Measurements from ENCODE around the gene MYO3B.

MYO3B gene

GRCh38 chr2:170176212-170176611, 1.7 kb upstream of the MYO3B start:
- no peak for TF ChIP-seq TAF1 (IDR thresholded peaks at IDR 0.05; ENCODE audit: low read depth)
- TF ChIP-seq CEBPB (IDR thresholded peaks at IDR 0.05), result no peak
- no peak for TF ChIP-seq RAD21 (IDR thresholded peaks at IDR 0.05; ENCODE audit: low read depth)

DNA sequence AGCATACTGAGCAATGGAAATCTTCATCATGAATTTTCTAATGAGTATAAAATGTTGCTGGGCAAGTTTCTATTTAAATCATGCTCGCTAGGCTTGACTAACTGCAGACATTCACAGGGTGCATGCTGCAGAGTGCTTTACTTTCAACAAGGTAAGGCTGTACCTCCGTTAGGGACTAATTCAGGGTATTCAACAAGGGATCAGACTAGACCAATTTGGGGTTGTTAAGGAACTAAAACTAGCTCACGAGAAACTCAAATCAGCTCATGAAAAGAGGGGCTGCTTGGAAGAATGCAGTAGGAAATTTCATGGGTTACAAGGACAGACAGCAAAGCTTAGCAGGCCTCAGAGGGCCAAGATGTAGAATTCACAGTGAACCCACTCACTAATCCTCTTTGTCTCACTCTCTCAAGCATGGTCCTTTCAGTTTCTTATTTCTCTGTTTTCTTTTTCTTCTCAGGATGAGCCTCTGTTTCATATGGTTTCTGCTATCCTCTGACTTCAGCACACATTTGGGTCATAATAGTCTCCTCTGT, 2.2 kb downstream of the MYO3B start:
- TF ChIP-seq EGR1 (IDR thresholded peaks at IDR 0.05) (no peak), CREB1 (IDR thresholded peaks at IDR 0.05; ENCODE audit: low read depth) (no peak), YY1 (IDR thresholded peaks at IDR 0.05; ENCODE audit: low read depth) (no peak), NFIC (IDR thresholded peaks at IDR 0.05) (no peak), EP300 (IDR thresholded peaks at IDR 0.05; ENCODE audit: borderline replicate concordance) (peak; percentile 46; the same call in 1 of the 2 replicates), ZBTB7A (IDR thresholded peaks at IDR 0.05; ENCODE audit: low read depth) (no peak), RAD21 (IDR thresholded peaks at IDR 0.05; ENCODE audit: low read depth) (no peak), TCF12 (IDR thresholded peaks at IDR 0.05; ENCODE audit: low read depth) (no peak; the same call in 1 of the 2 replicates), TEAD4 (IDR thresholded peaks at IDR 0.05) (peak; percentile 60), FOXM1 (IDR thresholded peaks at IDR 0.05; ENCODE audit: borderline replicate concordance, low read depth) (peak; percentile 69; the same call in 1 of the 2 replicates), TAF1 (IDR thresholded peaks at IDR 0.05; ENCODE audit: low read depth) (no peak; the same call in 1 of the 2 replicates), CEBPB (IDR thresholded peaks at IDR 0.05) (no peak)
- TF ChIP-seq, protein P1, sequence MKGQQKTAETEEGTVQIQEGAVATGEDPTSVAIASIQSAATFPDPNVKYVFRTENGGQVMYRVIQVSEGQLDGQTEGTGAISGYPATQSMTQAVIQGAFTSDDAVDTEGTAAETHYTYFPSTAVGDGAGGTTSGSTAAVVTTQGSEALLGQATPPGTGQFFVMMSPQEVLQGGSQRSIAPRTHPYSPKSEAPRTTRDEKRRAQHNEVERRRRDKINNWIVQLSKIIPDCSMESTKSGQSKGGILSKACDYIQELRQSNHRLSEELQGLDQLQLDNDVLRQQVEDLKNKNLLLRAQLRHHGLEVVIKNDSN (IDR thresholded peaks at IDR 0.05), result no peak
- TF ChIP-seq, protein P2, sequence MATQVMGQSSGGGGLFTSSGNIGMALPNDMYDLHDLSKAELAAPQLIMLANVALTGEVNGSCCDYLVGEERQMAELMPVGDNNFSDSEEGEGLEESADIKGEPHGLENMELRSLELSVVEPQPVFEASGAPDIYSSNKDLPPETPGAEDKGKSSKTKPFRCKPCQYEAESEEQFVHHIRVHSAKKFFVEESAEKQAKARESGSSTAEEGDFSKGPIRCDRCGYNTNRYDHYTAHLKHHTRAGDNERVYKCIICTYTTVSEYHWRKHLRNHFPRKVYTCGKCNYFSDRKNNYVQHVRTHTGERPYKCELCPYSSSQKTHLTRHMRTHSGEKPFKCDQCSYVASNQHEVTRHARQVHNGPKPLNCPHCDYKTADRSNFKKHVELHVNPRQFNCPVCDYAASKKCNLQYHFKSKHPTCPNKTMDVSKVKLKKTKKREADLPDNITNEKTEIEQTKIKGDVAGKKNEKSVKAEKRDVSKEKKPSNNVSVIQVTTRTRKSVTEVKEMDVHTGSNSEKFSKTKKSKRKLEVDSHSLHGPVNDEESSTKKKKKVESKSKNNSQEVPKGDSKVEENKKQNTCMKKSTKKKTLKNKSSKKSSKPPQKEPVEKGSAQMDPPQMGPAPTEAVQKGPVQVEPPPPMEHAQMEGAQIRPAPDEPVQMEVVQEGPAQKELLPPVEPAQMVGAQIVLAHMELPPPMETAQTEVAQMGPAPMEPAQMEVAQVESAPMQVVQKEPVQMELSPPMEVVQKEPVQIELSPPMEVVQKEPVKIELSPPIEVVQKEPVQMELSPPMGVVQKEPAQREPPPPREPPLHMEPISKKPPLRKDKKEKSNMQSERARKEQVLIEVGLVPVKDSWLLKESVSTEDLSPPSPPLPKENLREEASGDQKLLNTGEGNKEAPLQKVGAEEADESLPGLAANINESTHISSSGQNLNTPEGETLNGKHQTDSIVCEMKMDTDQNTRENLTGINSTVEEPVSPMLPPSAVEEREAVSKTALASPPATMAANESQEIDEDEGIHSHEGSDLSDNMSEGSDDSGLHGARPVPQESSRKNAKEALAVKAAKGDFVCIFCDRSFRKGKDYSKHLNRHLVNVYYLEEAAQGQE (IDR thresholded peaks at IDR 0.05; ENCODE audit: low read depth), result no peak
- TF ChIP-seq, protein P3, sequence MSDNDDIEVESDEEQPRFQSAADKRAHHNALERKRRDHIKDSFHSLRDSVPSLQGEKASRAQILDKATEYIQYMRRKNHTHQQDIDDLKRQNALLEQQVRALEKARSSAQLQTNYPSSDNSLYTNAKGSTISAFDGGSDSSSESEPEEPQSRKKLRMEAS (IDR thresholded peaks at IDR 0.05), result peak; percentile 58; the same call in 1 of the 2 replicates

- TF ChIP-seq, protein P2 (IDR thresholded peaks at IDR 0.05; ENCODE audit: low read depth), result no peak
- TF ChIP-seq CEBPB (IDR thresholded peaks at IDR 0.05), result no peak
- TF ChIP-seq TAF1 (IDR thresholded peaks at IDR 0.05; ENCODE audit: low read depth), result no peak
- TF ChIP-seq RAD21 (IDR thresholded peaks at IDR 0.05; ENCODE audit: low read depth), result no peak
- TF ChIP-seq TEAD4 (IDR thresholded peaks at IDR 0.05), result no peak
- no peak for TF ChIP-seq YY1 (IDR thresholded peaks at IDR 0.05; ENCODE audit: low read depth)
- TF ChIP-seq EP300 (IDR thresholded peaks at IDR 0.05; ENCODE audit: borderline replicate concordance), result no peak
- no peak for TF ChIP-seq CREB1 (IDR thresholded peaks at IDR 0.05; ENCODE audit: low read depth)
- TF ChIP-seq, protein P3 (IDR thresholded peaks at IDR 0.05), result no peak
- TF ChIP-seq NFIC (IDR thresholded peaks at IDR 0.05), result no peak
- no peak for TF ChIP-seq TCF12 (IDR thresholded peaks at IDR 0.05; ENCODE audit: low read depth)
- TF ChIP-seq EGR1 (IDR thresholded peaks at IDR 0.05), result no peak
- no peak for TF ChIP-seq FOXM1 (IDR thresholded peaks at IDR 0.05; ENCODE audit: borderline replicate concordance, low read depth)
Observed at GRCh38 chr2:170181602-170182001, 3.7 kb downstream of the MYO3B start.

GRCh38 chr2:170185319-170185718, 7.4 kb downstream of the MYO3B start:
- TF ChIP-seq FOXM1 (IDR thresholded peaks at IDR 0.05; ENCODE audit: borderline replicate concordance, low read depth) (no peak), CEBPB (IDR thresholded peaks at IDR 0.05) (no peak), EGR1 (IDR thresholded peaks at IDR 0.05) (no peak), YY1 (IDR thresholded peaks at IDR 0.05; ENCODE audit: low read depth) (no peak), ZBTB7A (IDR thresholded peaks at IDR 0.05; ENCODE audit: low read depth) (no peak), CREB1 (IDR thresholded peaks at IDR 0.05; ENCODE audit: low read depth) (no peak)
- TF ChIP-seq, protein P1 (IDR thresholded peaks at IDR 0.05), result no peak
- TF ChIP-seq, protein P3 (IDR thresholded peaks at IDR 0.05), result no peak

GRCh38 chr2:170189757-170190156, 11.8 kb downstream of the MYO3B start:
- TF ChIP-seq FOXM1 (IDR thresholded peaks at IDR 0.05; ENCODE audit: borderline replicate concordance, low read depth), result no peak
- TF ChIP-seq TAF1 (IDR thresholded peaks at IDR 0.05; ENCODE audit: low read depth), result no peak
- TF ChIP-seq ZBTB7A (IDR thresholded peaks at IDR 0.05; ENCODE audit: low read depth), result no peak
- no peak for TF ChIP-seq EP300 (IDR thresholded peaks at IDR 0.05; ENCODE audit: borderline replicate concordance)
- TF ChIP-seq, protein P3 (IDR thresholded peaks at IDR 0.05), result no peak
- TF ChIP-seq TEAD4 (IDR thresholded peaks at IDR 0.05), result no peak
- no peak for TF ChIP-seq CREB1 (IDR thresholded peaks at IDR 0.05; ENCODE audit: low read depth)
- no peak for TF ChIP-seq TCF12 (IDR thresholded peaks at IDR 0.05; ENCODE audit: low read depth)
- no peak for TF ChIP-seq EGR1 (IDR thresholded peaks at IDR 0.05)
- no peak for TF ChIP-seq RAD21 (IDR thresholded peaks at IDR 0.05; ENCODE audit: low read depth)
- TF ChIP-seq CEBPB (IDR thresholded peaks at IDR 0.05), result no peak
- no peak for TF ChIP-seq YY1 (IDR thresholded peaks at IDR 0.05; ENCODE audit: low read depth)
- TF ChIP-seq, protein P1 (IDR thresholded peaks at IDR 0.05), result no peak
- TF ChIP-seq NFIC (IDR thresholded peaks at IDR 0.05), result no peak
- TF ChIP-seq, protein P2 (IDR thresholded peaks at IDR 0.05; ENCODE audit: low read depth), result no peak
